ENCODE results near the gene PDZRN4. TPM values are rescaled to one million over a fixed set of nuclear protein-coding genes. Genes with fewer than 3 reads are reported as not detected.
"Not testable (repeated sequence)": the region's sequence is repeated elsewhere in the genome, so short reads cannot be mapped to it uniquely, and the experiment has no call there.

The PDZRN4 gene
- total RNA-seq, 4 donors from 2014 or later = 43.9 to 75.2 (median 50.6) TPM

GRCh38 chr12:41605545-41606305 is 417.6 kb downstream of the PDZRN4 start:
- Histone ChIP-seq H3K4me3 (no peak overlapping the region), H3K4me1 (no peaks in the 10 kb centered on the region), H3K36me3 (no peaks in the 10 kb centered on the region), H3K9me3 (no peaks in the 10 kb centered on the region), H3K27ac (replicated peaks in 1 of 4) (no peak overlapping the region), H3K27me3 (no peaks in the 10 kb centered on the region)
- 83% methylated on average over 16 of the region's 16 CpGs for WGBS
- intact Hi-C loops (cut with DNase I) = no loop called here
- TF ChIP-seq POLR2A (IDR thresholded peaks at IDR 0.05; ENCODE audit: low read depth) = no peak
- TF ChIP-seq POLR2AphosphoS5 (IDR thresholded peaks at IDR 0.05) = no peak
- no peak for DNase-seq (ENCODE audit: extremely low spot score)

GRCh38 chr12:41606468-41607445 is 418.6 kb downstream of the PDZRN4 start:
- no peak for DNase-seq (ENCODE audit: extremely low spot score)
- TF ChIP-seq POLR2A (IDR thresholded peaks at IDR 0.05; ENCODE audit: low read depth) = no peak
- no peak for TF ChIP-seq POLR2AphosphoS5 (IDR thresholded peaks at IDR 0.05)
- no peak for TF ChIP-seq CTCF (IDR thresholded peaks at IDR 0.05)
- no peak for TF ChIP-seq EP300 (IDR thresholded peaks at IDR 0.05)
- intact Hi-C loops (cut with DNase I) = no loop called here
- 83% methylated on average over 8 of the region's 8 CpGs for WGBS
- Histone ChIP-seq H3K27ac (replicated peaks in 1 of 4) (no peak overlapping the region), H3K4me1 (no peaks in the 10 kb centered on the region), H3K27me3 (no peaks in the 10 kb centered on the region), H3K9me3 (no peaks in the 10 kb centered on the region), H3K4me3 (no peak overlapping the region), H3K36me3 (no peaks in the 10 kb centered on the region)

- intact Hi-C loops (cut with DNase I) = no loop called here
- no peaks in the 10 kb centered on the region for H3K36me3 ChIP-seq
- no peak for DNase-seq (ENCODE audit: extremely low spot score)
- TF ChIP-seq CTCF (IDR thresholded peaks at IDR 0.05) (no peak), POLR2A (IDR thresholded peaks at IDR 0.05; ENCODE audit: low read depth) (no peak), EP300 (IDR thresholded peaks at IDR 0.05) (no peak), POLR2AphosphoS5 (IDR thresholded peaks at IDR 0.05) (no peak)
- H3K4me3 ChIP-seq = no peak overlapping the region
- WGBS = 92% methylated on average over 3 of the region's 3 CpGs
- no peaks in the 10 kb centered on the region for H3K9me3 ChIP-seq
- H3K27me3 ChIP-seq = no peaks in the 10 kb centered on the region
- no peaks in the 10 kb centered on the region for H3K4me1 ChIP-seq
- no peak overlapping the region for H3K27ac ChIP-seq (replicated peaks in 1 of 4)
Observed at GRCh38 chr12:41612892-41613557, 424.9 kb downstream of the PDZRN4 start.

GRCh38 chr12:41615174-41615573 is 427.1 kb downstream of the PDZRN4 start:
- WGBS = 51% methylated on average over 2 of the region's 3 CpGs
- intact Hi-C loops (cut with DNase I) = not testable (repeated sequence)

DNA sequence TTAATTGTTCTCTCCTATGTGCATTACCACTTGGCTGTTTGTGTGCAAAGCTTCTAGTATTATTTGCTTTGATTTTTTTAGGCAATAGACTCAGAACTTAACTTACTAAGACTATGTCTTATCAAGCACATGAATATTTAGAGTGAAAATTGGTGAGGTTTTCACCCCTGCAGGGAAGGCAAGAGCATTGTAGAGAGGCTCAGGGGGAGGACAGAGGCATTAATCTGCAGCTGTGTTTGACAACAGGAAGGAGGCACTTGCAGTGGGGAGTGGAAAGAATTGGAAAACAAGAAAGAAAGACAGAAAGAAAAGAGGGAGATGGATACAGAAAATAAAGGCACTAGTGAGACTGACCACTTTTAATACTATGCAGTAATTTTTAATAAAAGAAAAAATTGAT is 431.6 kb downstream of the PDZRN4 start:
- Histone ChIP-seq H3K27ac (replicated peaks in 1 of 4) (no peak overlapping the region), H3K27me3 (no peaks in the 10 kb centered on the region), H3K9me3 (no peaks in the 10 kb centered on the region), H3K36me3 (no peaks in the 10 kb centered on the region), H3K4me1 (no peaks in the 10 kb centered on the region), H3K4me3 (no peak overlapping the region)
- TF ChIP-seq EP300 (IDR thresholded peaks at IDR 0.05) (no peak), POLR2AphosphoS5 (IDR thresholded peaks at IDR 0.05) (no peak), POLR2A (IDR thresholded peaks at IDR 0.05; ENCODE audit: low read depth) (no peak), CTCF (IDR thresholded peaks at IDR 0.05) (no peak)
- intact Hi-C loops (cut with DNase I) = no loop called here
- DNase-seq (ENCODE audit: extremely low spot score) = no peak

More at GRCh38 chr12:41615174-41615573, 427.1 kb downstream of the PDZRN4 start:
- not testable (repeated sequence) for H3K27me3 ChIP-seq; H3K9me3 ChIP-seq; H3K4me1 ChIP-seq; DNase-seq (ENCODE audit: extremely low spot score); H3K4me3 ChIP-seq; H3K27ac ChIP-seq (replicated peaks in 1 of 4); H3K36me3 ChIP-seq

All from esophagus muscularis mucosa (tissue), 4 donors.